GM18508 (cell line): ENCODE measurements around the gene SRRM4.
"Not testable (repeated sequence)": the region's sequence is repeated elsewhere in the genome, so short reads cannot be mapped to it uniquely, and the experiment has no call there.

Experiments
- ATAC-seq: cut with Tn5 transposase; IDR thresholded peaks from one replicate; pipeline ENCODE4 v1.9.1; 2021; ENCODE audit warnings: moderate number of reproducible peaks; ENCODE audit not compliant: insufficient read depth, unreplicated experiment

SRRM4 gene

DNA sequence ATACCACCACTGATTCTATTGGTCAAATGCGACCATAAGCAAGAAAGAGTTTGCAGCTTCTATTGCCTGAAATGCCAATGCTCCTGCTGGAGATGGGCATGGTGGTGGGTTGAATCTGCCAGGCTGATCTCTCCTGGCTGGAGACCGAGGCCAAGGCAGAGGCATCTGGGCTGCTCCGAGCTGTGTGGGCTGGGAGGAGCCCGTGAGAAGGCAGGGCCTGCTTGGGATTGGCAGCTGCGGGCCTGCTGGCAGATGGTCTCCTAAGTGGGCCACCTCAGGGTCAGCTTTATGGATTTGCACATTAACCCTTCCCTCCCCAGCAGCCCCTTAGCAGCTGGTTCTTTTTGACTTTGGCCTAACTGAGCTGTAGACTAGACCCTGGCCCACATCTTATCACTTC lies 25.4 kb downstream of the SRRM4 start:
- no peak for ATAC-seq

DNA sequence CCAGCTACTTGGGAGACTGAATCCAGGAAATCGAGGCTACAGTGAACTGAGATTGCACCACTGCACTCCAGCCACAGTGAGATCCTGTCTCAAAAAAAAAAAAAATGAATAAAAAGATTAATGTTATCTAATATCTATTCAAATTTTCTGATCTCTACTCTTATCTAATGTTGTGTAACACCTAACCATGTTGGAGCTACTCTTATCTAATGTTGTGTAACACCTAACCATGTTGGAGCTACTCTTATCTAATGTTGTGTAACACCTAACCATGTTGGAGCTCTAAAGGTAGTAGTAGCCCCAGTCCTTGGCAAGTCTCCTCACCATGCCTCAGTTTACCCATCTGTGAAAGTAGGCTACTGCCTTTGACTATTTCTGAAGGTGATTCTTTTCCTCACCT lies 26.9 kb downstream of the SRRM4 start:
- ATAC-seq = not testable (repeated sequence)

DNA sequence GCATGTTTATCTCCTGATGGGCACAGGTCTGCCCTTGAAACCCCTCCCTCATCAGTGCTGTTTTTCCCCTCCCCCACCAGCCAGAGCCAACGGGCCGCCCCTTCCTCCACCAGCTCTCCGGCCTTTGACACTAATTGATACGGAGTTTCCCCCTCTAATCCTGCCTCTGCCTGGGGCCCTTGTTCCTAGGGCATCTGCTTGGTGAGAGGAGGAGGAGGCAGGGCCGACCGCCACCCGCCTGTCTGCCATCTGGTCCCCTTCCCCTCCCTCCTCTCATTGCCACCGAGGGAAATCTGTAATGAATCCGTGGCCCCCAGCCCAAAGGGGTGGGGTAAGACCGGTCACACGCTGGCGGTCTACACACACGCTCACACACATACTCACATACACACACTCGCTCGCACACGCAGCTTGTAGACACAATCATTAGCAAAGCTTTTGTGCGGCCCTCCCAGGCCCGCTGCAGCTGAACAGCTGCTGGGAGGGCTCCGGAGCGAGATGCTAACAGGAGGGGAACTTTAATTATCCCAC lies 27.4 kb downstream of the SRRM4 start:
- no peak for ATAC-seq

DNA sequence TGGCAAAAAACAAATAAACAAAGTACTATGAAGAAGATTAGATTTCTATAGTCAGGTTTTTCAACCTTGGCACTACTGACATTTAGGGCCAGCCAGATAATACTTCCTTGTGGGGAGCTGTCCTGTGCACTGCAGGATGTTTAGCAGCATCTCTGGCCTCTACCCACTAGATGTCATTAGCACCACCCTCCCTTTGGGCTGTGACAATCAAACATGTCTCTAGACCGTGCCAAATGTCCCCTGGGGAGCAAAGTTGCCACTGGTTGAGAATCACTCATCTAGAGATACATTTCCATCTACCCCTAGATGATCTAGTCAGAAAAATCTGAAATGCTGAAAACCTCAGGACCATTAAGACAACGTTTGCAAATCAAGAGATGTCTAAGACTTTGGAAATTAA lies 29.9 kb downstream of the SRRM4 start:
- no peak for ATAC-seq

DNA sequence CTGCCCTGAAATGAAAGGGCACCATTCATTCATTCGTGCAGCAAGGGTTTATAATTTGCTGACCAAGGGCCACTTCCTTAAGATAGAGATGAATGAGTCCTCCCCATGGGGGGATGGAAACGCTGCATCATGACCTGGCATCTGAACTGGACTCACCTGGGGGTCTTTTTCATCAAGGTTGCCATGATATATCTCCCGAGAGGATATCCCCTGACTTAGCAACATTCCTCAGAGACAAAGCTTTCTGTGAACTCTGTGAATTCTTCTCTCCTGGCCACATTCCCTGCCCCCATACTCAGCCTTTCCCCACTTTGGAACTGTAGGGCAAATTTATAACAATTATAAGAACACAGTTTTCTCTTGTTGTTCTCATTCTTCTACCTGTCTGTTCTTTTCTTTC lies 30.8 kb downstream of the SRRM4 start:
- no peak for ATAC-seq

DNA sequence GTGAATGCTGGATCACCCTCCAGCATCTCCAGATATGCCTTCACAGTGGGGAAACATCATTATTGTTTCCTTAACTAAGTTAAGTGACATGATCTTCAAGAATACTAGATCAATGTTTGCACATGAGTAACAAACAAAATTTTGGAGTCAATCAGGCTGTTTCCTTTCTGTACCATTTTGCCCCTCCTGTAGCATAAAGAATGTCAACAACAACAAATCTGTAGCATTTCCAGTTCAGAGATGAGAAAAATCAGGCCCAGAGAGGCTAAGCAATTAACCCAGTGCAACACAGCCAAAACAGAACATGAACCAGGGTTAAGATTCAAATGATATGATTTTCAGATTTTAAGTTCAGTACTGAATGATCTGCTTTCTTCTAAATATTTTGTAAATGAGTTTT lies 31.7 kb downstream of the SRRM4 start:
- no peak for ATAC-seq

DNA sequence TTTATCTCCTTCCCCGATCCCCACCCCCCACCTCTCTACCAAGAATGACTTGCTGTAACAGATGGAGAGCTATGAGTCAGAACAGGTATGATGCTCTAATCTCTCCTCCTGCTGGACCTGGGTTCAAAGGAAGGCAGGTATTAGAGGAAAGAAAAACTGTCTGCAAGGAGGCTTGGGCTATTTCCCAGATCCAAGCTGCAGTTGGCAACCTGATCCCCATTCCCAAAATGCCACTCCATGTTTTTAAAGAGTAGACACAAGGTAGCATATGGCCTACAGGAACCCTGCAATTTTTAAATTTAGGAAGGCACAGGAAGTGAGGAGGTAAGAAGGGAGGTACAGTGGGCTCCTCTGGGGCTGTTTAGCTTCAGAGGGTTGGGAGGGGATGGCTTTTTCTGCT lies 33.0 kb downstream of the SRRM4 start:
- no peak for ATAC-seq

DNA sequence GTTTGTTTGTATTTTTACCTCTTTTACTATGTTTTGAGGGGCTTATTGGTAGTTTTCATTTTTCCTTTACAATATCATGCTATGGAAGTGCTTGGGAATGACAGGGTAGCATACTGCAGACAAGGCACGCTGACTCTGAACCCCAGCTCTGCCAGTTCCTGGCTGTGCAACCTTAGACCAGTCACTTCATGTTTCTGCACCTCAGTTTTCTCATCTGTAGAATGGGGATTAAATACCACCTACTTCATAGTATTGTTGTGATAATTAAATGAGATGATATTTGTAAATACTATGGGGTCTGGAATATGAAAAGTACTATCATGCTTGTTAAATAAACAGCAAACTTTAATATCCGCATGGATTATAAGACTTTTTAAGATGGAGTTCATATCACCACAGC lies 35.4 kb downstream of the SRRM4 start:
- no peak for ATAC-seq

DNA sequence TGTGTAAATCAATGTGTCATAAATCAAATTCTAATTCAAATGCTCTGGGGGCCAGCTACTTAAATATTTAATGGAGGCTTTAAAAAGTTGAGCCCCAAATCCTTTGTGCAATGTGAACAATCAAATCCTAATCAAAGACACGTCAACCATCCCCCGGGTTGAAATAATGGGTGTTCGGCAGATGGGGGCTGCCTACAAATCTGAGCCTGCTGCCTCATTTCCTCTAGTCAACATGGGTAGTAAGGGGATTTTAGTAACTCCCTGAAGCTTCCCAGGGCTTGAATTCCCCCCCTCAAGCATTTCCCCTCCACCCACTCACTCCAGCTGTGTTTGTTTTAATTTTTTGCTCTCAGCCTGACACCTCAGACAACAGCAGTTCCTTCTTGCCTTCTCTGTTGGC lies 37.8 kb downstream of the SRRM4 start:
- no peak for ATAC-seq

DNA sequence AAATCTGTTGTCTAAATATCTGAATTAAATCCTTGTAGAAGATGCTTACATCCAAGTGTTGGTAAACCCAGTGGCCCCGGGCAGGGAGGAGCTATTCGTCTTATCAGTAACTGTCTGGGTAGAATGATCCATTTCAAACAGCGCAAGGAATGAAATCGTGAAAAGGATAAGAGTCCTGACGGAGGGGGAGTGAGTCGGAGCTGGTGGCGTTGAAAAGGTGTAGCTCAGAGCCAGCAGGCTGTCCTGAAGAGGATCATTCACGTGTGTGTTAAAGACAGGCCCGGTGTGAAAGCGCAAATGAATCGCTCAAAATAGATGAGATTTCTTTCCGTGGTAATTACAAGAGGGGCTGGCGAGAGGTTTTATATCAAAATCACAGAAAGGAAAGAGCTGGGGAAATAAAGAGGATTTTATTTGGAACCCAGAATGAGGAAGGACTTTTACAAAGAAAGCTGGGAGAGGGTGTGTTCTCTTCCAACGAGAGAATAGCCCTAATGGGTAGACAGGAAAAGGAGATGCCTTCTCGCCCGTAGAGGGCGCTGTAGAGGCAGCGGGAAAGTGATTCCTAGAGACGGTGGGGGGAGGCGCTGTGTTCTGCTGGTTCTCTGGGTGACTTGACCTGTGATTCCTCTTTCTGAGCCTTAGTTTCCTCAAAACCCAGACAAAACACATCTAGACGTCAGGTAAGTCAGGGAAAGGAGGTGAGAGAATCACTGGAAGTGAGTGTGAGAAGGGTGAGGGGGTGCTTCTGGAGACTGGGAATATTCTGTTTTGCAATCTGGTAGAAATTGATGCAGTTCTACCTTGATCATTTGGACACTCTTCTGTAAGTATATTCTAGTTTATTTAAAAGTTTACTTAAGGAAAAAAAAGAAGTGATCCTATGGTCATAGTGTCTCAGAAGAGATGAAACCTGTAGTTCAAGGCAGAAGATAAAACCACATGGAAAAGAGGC lies 39.3 kb downstream of the SRRM4 start:
- no peak for ATAC-seq

DNA sequence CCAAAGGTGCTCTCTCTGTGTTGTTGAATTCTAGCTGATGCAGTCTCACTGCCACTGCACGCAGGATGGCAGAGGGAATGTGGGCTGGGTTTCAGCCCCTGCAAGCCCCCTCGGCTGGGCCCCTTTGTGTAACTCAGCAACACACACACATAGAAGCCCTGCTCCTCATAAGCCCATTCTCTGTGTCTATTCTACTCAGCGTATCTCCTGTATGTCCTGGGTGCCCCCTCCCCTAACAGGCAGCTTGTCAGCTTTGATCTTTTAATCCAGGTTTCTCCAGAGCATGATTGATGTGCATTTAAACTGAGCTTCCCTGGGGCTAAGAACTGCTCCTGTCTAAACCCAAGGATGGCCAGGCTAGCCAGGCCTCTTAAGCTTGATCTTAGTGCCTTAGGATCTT lies 43.0 kb downstream of the SRRM4 start:
- ATAC-seq = no peak

DNA sequence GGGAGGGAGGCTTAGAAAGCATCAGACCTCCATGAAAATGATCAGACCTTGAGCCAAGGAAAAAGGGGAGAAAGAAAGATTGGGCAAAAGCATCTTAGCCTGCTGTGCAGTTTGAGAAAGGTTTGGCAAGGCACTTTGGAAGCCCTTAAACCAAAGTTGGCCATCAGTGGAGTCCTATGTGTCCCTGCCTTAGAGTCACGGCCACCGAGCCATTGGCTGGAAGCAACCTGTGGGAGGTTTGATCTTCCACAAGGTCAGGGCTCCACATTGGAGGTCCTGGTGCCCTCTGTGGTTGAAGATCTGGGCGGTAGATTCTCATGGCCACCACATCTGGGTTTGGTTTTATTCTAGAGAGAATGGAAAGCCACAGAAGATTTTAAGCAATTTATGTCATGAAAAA lies 44.4 kb downstream of the SRRM4 start:
- no peak for ATAC-seq

DNA sequence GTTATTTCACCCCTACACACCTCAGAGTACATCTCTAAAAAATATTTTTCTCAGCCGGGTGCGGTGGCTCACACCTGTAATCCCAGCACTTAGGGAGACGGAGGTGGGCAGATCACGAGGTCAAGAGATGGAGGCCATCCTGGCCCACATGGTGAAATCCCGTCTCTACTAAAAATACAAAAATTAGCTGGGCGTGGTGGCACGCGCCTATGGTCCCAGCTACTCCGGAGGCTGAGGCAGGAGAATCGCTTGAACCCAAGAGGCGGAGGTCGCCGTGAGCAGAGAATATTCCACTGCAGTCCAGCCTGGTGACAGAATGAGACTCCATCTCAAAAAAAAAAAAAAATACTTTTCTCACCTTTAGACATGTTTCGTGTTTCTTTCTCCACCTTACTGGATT lies 52.0 kb downstream of the SRRM4 start:
- not testable (repeated sequence) for ATAC-seq

DNA sequence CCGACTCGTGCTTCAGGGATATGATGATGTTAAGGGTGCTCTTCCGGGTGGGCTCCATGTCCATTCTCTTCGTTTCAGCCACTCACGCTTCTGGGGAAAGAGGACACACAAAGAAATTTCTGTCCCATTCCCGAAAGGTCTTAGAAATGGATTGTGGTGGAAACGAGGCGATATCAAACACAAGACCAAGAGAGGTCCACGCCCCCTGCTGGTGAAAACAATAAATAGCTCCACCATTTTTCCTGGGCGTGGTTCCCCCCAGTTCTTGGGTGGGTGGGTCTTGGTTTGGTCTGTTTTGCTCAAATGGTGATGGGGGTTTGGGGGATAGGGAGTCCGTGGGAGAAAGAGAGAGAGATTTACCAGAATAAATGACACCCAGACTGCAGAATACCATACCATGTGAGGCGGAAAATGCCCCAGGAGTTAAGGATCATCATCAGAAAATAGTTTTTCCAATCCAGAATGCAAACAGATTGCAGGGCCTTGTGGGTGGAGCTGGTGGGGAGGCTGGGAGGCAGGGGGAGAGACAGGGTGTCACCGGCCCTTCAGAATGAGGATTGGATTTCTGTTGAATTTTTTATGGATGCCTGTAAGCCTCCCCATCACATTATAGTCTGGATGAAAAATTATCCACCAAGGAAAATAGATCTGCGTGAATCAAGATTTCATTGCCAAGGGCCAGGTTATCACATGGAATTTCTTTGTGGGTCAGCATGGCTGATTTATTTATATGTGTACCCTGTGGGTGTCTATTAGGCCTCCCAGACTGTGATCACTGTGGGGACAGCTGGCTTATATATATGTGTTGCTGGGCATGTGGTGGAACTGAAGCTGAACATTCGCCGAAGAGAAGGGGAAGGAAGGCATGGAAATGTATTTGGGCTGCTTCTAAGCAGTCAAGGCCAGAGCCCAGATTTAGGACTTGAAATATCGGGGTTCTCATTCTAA lies 55.8 kb downstream of the SRRM4 start:
- no peak for ATAC-seq

DNA sequence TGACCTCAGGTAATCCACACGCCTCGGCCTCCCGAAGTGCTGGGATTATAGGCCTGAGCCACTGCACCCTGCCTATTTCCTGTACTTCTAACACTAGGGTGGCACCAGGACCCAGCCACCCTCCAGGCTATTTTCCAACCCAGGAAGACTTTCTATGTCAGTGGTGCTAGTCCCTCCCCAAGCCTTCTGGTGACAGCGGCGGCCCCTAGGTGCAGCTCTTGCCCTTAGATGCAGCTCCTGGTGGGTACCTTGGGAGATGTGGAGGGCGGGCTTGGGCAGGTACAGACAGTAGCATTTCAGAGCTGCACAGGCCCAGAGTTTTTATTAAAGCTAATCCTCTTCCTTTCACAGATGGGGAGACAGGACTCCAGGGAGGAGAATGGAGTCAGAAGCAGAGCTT lies 62.8 kb downstream of the SRRM4 start:
- no peak for ATAC-seq

DNA sequence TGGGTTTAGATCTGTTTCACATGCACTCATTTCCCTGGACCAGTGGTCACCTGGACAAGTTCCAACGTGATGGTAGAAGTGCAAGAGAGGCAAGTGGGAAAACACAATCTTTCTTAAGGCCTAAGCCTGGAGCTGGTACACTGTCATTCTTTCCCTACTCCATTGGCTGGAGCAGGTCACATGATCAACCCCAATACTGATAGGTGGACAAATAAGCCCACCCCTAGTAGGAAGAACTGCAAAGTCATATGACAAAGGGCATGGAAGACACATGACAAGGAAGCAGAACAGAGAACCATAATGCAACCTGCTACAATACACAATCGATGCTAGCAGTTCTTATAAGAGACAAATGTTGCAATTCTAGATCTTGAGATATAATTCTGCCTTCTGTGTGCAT lies 66.3 kb downstream of the SRRM4 start:
- ATAC-seq = no peak

DNA sequence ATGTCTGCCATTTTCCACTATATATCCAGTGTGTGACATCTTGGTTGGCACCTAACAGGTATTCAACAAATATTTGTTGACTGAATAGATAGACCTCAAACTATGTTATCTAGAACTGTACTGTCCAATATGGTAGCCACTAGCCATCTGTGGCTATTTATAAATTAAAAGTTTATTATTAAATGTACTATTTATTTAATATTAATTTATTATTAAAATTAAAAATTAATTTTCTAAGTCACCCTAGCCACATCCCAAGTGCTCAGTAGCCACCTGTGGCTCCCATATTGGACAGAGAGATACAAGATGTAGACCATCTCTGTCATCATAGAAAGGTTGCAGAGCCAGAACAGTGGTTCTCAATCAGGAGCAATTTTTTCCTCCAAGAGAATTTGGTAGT lies 69.3 kb downstream of the SRRM4 start:
- no peak for ATAC-seq

DNA sequence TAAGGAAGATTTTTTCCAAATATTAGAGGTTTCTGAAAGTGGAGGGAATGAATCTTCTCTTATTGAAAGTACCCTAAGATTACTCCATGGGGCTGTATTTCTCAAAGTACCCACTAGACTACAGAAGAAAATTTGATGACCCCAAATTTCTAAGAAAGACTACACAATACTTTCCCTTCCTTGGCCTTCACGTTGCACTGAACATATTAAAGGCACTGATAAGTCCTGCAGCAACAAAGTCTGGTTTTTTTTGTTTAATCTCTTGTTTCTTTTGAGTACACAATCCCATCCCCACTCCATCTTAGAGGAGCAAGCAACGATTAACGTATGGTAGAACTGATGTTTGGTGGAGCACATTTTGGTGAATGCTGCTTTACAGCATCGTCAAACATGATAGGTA lies 70.1 kb downstream of the SRRM4 start:
- ATAC-seq = no peak

DNA sequence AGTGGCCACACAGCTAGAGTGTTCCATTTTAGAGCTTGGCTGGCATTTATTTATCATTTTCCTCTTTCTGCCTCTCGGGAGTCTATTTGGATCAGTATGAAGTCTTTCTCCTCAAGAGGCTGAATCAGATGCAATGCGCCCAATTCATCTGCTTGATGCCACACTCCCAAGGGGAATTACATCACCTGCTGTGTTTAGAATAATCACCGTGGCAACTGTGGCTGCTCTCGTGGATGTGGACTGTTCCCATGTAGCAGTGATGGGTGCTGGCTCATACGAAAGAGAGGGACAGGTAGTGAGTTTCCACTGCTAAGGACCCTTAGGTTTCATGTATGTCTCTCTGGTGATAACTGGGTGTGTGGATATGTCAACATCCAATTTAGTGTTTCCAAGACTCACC lies 70.7 kb downstream of the SRRM4 start:
- ATAC-seq = no peak

DNA sequence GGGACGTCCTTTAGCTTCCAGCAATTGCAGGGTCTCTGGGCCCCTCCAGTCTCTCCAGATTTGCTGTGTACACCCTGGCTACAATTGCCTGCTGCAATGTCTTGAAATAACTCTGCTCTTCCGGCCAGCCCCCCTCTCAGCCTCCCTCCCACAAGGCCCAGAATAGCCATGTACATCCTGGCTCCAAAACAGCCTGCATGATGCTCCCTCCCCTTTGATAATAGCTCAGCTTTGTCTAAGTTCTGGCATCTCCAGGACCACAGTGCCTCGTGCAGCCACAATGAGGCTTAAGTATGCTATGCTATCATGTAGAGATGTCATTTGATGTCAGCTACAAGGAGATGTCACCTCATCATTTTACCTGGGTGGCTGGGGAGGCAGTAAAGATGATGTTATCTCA lies 74.6 kb downstream of the SRRM4 start:
- no peak for ATAC-seq
